ENCODE results near the gene CNRIP1. TPM values are rescaled to one million over a fixed set of nuclear protein-coding genes. Genes with fewer than 3 reads are reported as not detected.

CNRIP1 gene
- total RNA-seq, 4 donors from 2014 or later: 4.7 to 7.6 (median 6.5) TPM

DNA sequence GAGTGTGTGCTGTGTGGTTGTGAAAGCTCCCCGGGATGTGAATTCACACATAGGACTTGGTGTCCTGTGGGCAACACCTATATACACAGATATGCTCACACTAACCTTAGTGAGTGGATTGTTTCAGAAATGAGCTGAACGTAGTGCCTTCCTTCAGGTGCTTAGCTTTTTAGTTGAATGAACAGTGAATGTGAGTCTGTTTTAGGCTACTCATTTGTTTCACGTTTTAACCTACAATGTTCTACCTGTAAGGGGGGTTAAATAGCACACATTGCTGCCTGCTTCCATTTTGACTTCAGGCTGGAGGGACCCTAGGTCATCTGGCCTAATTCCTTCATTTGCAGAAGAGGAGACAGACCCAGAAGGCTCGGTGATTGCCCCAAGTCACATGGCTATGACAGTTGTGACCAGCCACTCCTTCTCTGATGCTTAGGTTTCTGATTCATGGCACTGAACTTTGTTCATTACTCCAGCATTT lies 46.4 kb upstream of the CNRIP1 start:
- in situ Hi-C loops (cut with MboI; ENCODE audit: low sequenced_read_pairs in 4 of 4): loop anchor here in 2 of 4 donors (10.0 kb wide), 1 partner anchor 79 kb away; no protein-coding TSS in a partner anchor
- ATAC-seq (no peak), DNase-seq (no peak)
- H3K27ac ChIP-seq: no peak overlapping the region
- no peak for TF ChIP-seq POLR2A (IDR thresholded peaks at IDR 0.05)
- TF ChIP-seq, protein P1, sequence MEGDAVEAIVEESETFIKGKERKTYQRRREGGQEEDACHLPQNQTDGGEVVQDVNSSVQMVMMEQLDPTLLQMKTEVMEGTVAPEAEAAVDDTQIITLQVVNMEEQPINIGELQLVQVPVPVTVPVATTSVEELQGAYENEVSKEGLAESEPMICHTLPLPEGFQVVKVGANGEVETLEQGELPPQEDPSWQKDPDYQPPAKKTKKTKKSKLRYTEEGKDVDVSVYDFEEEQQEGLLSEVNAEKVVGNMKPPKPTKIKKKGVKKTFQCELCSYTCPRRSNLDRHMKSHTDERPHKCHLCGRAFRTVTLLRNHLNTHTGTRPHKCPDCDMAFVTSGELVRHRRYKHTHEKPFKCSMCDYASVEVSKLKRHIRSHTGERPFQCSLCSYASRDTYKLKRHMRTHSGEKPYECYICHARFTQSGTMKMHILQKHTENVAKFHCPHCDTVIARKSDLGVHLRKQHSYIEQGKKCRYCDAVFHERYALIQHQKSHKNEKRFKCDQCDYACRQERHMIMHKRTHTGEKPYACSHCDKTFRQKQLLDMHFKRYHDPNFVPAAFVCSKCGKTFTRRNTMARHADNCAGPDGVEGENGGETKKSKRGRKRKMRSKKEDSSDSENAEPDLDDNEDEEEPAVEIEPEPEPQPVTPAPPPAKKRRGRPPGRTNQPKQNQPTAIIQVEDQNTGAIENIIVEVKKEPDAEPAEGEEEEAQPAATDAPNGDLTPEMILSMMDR (IDR thresholded peaks at IDR 0.05 in 4 of 5, conservative IDR thresholded peaks at IDR 0.05 in 1 of 5): no peak
- H3K4me1 ChIP-seq: no peaks in the 10 kb centered on the region
- no peaks in the 10 kb centered on the region for H3K9me3 ChIP-seq
- intact Hi-C loops (cut with DNase I; ENCODE audit: low total_unique reads): no loop called here
- H3K4me3 ChIP-seq: peak overlapping the region in 1 of 4 donors; percentile 30
- no peaks in the 10 kb centered on the region for H3K27me3 ChIP-seq
- no peaks in the 10 kb centered on the region for H3K36me3 ChIP-seq

DNA sequence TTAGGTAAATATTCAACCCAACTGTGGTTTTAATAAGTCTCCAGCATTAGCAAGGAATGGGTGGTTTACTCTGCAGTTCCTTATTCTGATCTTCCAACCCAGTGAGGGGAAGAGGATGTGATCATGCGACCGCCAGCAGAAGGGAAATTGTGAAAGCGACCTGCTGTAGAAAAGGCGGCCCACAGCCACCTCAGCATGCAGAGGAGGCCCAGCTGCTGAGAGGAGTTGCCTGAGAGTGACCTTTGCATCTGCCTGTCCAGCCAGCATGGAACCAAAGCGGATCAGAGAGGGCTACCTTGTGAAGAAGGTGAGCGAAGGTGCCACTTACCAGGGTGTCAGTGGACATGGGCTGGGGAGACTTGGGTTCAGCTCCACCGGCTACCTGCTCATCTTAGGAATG lies 45.3 kb upstream of the CNRIP1 start, which contains the start of gene PLEK:
Gene PLEK (plus strand): TSS at position 196 of the 400 bp plus-strand sequence. CDS start 70 bp downstream, at position 266.
- in situ Hi-C loops (cut with MboI; ENCODE audit: low sequenced_read_pairs in 4 of 4) (loop anchor here in 2 of 4 donors (10.0 kb wide), 1 partner anchor 80 kb away; no protein-coding TSS in a partner anchor), intact Hi-C loops (cut with DNase I; ENCODE audit: low total_unique reads) (no loop called here)
- ATAC-seq (peak in 1 of 2 donors; percentile 27), DNase-seq (peak; percentile 14 to 43)
- TF ChIP-seq POLR2A (IDR thresholded peaks at IDR 0.05): peak in 1 of 2 donors; percentile 24
- TF ChIP-seq, protein P1 (IDR thresholded peaks at IDR 0.05 in 4 of 5, conservative IDR thresholded peaks at IDR 0.05 in 1 of 5): no peak
- Histone ChIP-seq H3K9me3 (no peaks in the 10 kb centered on the region), H3K27ac (no peak within 1 kb of the TSS), H3K27me3 (no peaks in the 10 kb centered on the region), H3K36me3 (no peaks in the 10 kb centered on the region), H3K4me1 (no peaks in the 10 kb centered on the region), H3K4me3 (peak within 1 kb of the TSS in 1 of 4 donors; percentile 30)

DNA sequence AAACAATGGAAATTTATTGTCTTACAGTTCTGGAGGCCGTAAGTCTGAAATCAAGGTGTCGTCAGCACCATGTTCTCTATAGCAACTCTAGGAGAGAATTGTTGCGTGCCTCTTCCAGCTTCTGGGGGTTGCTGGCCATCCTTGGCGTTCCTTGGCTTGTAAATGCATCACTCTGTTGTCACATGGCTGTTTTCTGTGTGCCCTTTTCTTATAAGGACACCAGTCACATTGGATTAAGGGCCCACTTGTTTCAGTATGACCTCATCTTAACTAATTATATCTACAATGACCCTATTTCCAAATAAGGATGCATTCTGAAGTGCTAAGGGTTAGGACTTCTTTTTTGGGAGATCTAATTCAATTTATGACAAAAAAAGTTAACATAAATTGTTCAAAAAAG lies 44.0 kb upstream of the CNRIP1 start:
- TF ChIP-seq, protein P1 (IDR thresholded peaks at IDR 0.05 in 4 of 5, conservative IDR thresholded peaks at IDR 0.05 in 1 of 5): no peak
- no peak for TF ChIP-seq POLR2A (IDR thresholded peaks at IDR 0.05)
- Histone ChIP-seq H3K27ac (no peak overlapping the region), H3K4me1 (no peaks in the 10 kb centered on the region), H3K27me3 (no peaks in the 10 kb centered on the region), H3K4me3 (no peak overlapping the region), H3K36me3 (no peaks in the 10 kb centered on the region), H3K9me3 (no peaks in the 10 kb centered on the region)
- DNase-seq: no peak
- in situ Hi-C loops (cut with MboI; ENCODE audit: low sequenced_read_pairs in 4 of 4): loop anchor here in 2 of 4 donors (10.0 kb wide), 1 partner anchor 81 kb away; no protein-coding TSS in a partner anchor
- intact Hi-C loops (cut with DNase I; ENCODE audit: low total_unique reads): loop anchor here (5.0 kb wide), 1 partner anchor 74 kb away; no protein-coding TSS in a partner anchor
- ATAC-seq: no peak

DNA sequence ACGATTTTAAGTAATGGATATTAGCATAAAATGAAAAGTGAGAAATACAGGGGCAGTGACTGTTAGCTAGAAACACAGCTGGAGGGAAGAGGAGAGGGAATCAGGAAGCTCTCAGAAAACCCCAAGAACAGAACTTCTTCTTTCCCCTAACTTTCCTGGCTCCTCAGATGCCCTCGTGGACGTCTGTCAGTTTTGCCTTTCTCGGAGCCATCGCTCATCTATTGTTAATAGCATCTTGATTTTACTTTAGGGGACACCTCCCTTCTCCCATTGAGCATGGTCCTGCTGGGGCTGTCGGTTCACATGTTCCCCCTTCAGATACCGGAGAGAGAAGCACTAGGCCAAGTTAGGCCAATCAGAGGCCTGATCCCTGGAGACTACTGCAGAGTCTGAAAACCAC lies 43.0 kb upstream of the CNRIP1 start:
- DNase-seq: no peak
- no peak for TF ChIP-seq POLR2A (IDR thresholded peaks at IDR 0.05)
- TF ChIP-seq, protein P1 (IDR thresholded peaks at IDR 0.05 in 4 of 5, conservative IDR thresholded peaks at IDR 0.05 in 1 of 5): no peak
- intact Hi-C loops (cut with DNase I; ENCODE audit: low total_unique reads): loop anchor here (5.0 kb wide), 1 partner anchor 75 kb away; no protein-coding TSS in a partner anchor
- H3K27me3 ChIP-seq: no peaks in the 10 kb centered on the region
- H3K4me1 ChIP-seq: no peaks in the 10 kb centered on the region
- H3K27ac ChIP-seq: no peak overlapping the region
- H3K9me3 ChIP-seq: no peaks in the 10 kb centered on the region
- H3K4me3 ChIP-seq: no peak overlapping the region
- ATAC-seq: no peak
- H3K36me3 ChIP-seq: no peaks in the 10 kb centered on the region
- in situ Hi-C loops (cut with MboI; ENCODE audit: low sequenced_read_pairs in 4 of 4): loop anchor here in 2 of 4 donors (10.0 kb wide), 1 partner anchor 82 kb away; no protein-coding TSS in a partner anchor

Data from gastrocnemius medialis (tissue), 4 donors.